Activated CD4-positive, alpha-beta T cell treated with anti-CD3 and anti-CD28 coated beads, Interleukin-2, amount 10 ng/mL, durations not matched to agents 24 days and 14 days (primary cell): Measurements from ENCODE around the gene LTBP1. TPM values are rescaled to one million over a fixed set of nuclear protein-coding genes. Genes with fewer than 3 reads are reported as not detected.
"Not testable (repeated sequence)": the region's sequence is repeated elsewhere in the genome, so short reads cannot be mapped to it uniquely, and the experiment has no call there.

ENCODE experiments used
- DNase-seq: peaks from one replicate; pipeline ENCODE4 v3.0.0; 2022
- H3K27ac Mint-ChIP-seq: one replicate; pipeline ENCODE4 v1.8.0; 2022; ENCODE audit warnings: mild to moderate bottlenecking, mixed read lengths
- H3K27me3 Mint-ChIP-seq: one replicate; pipeline ENCODE4 v1.8.0; 2022; ENCODE audit warnings: mixed read lengths
- H3K36me3 Mint-ChIP-seq: one replicate; pipeline ENCODE4 v1.8.0; 2022; ENCODE audit warnings: low read depth, mild to moderate bottlenecking, mixed read lengths
- H3K4me1 Mint-ChIP-seq: one replicate; pipeline ENCODE4 v1.8.0; 2021; ENCODE audit warnings: mixed read lengths
- H3K4me3 Mint-ChIP-seq: one replicate; pipeline ENCODE4 v1.8.0; 2022; ENCODE audit warnings: mild to moderate bottlenecking, moderate library complexity, mixed read lengths
- H3K9me3 Mint-ChIP-seq: one replicate; pipeline ENCODE4 v1.8.0; 2021; ENCODE audit warnings: mixed read lengths
- intact Hi-C: fragments of 100-400 bp; cut with micrococcal nuclease; formaldehyde crosslinking; loops from one replicate; pipeline ENCODE4 v1.15.1; 2023
- total RNA-seq: library from RNA; stranded (reverse); gene quantifications from 2 replicates; pipeline ENCODE4 v1.2.3, GENCODE V29; 2022

Gene LTBP1
- total RNA-seq, 1 donor from 2014 or later: 0.21 TPM

- no peaks in the 10 kb centered on the region for H3K36me3 Mint-ChIP-seq
- peaks cover 14% of the 10 kb centered on the region for H3K27me3 Mint-ChIP-seq
- H3K27ac Mint-ChIP-seq: no peak overlapping the region
- DNase-seq: no peak
- H3K4me3 Mint-ChIP-seq: no peak overlapping the region
- no peaks in the 10 kb centered on the region for H3K9me3 Mint-ChIP-seq
- no peaks in the 10 kb centered on the region for H3K4me1 Mint-ChIP-seq
- intact Hi-C loops: no loop called here
Measured at GRCh38 chr2:32960647-32961403, 14.1 kb downstream of the LTBP1 start.

- Mint-ChIP-seq H3K9me3 (no peaks in the 10 kb centered on the region), H3K27me3 (peaks cover 18% of the 10 kb centered on the region), H3K36me3 (no peaks in the 10 kb centered on the region), H3K4me3 (no peak overlapping the region), H3K4me1 (no peaks in the 10 kb centered on the region), H3K27ac (no peak overlapping the region)
- intact Hi-C loops: no loop called here
- no peak for DNase-seq
Measured at GRCh38 chr2:32962690-32963089, 15.9 kb downstream of the LTBP1 start.

GRCh38 chr2:32963941-32964340, 17.2 kb downstream of the LTBP1 start:
- no peaks in the 10 kb centered on the region for H3K36me3 Mint-ChIP-seq
- H3K27ac Mint-ChIP-seq: no peak overlapping the region
- no peaks in the 10 kb centered on the region for H3K4me1 Mint-ChIP-seq
- no peak for DNase-seq
- H3K9me3 Mint-ChIP-seq: no peaks in the 10 kb centered on the region
- H3K4me3 Mint-ChIP-seq: no peak overlapping the region
- intact Hi-C loops: no loop called here
- peaks cover 14% of the 10 kb centered on the region for H3K27me3 Mint-ChIP-seq

- intact Hi-C loops: no loop called here
- H3K27ac Mint-ChIP-seq: no peak overlapping the region
- no peaks in the 10 kb centered on the region for H3K9me3 Mint-ChIP-seq
- peaks cover 14% of the 10 kb centered on the region for H3K27me3 Mint-ChIP-seq
- H3K4me3 Mint-ChIP-seq: no peak overlapping the region
- no peaks in the 10 kb centered on the region for H3K4me1 Mint-ChIP-seq
- no peak for DNase-seq
- no peaks in the 10 kb centered on the region for H3K36me3 Mint-ChIP-seq
Measured at GRCh38 chr2:32965523-32966171, 18.9 kb downstream of the LTBP1 start.

GRCh38 chr2:32969444-32970162, 22.9 kb downstream of the LTBP1 start:
- DNase-seq: no peak
- Mint-ChIP-seq H3K4me1 (no peaks in the 10 kb centered on the region), H3K36me3 (no peaks in the 10 kb centered on the region), H3K27me3 (peaks cover 19% of the 10 kb centered on the region), H3K4me3 (no peak overlapping the region), H3K9me3 (peaks cover 12% of the 10 kb centered on the region), H3K27ac (no peak overlapping the region)
- intact Hi-C loops: no loop called here

GRCh38 chr2:32973772-32974171, 27.0 kb downstream of the LTBP1 start:
- H3K4me1 Mint-ChIP-seq, H3K4me3 Mint-ChIP-seq, H3K27ac Mint-ChIP-seq, DNase-seq, H3K36me3 Mint-ChIP-seq, intact Hi-C loops, H3K27me3 Mint-ChIP-seq: not testable (repeated sequence)
- peaks cover 21% of the 10 kb centered on the region for H3K9me3 Mint-ChIP-seq

- intact Hi-C loops: no loop called here
- DNase-seq: no peak
- no peaks in the 10 kb centered on the region for H3K4me1 Mint-ChIP-seq
- peaks cover 17% of the 10 kb centered on the region for H3K27me3 Mint-ChIP-seq
- H3K4me3 Mint-ChIP-seq: no peak overlapping the region
- no peaks in the 10 kb centered on the region for H3K36me3 Mint-ChIP-seq
- no peak overlapping the region for H3K27ac Mint-ChIP-seq
- peaks cover 21% of the 10 kb centered on the region for H3K9me3 Mint-ChIP-seq
Measured at GRCh38 chr2:32976409-32977063, 29.8 kb downstream of the LTBP1 start.

GRCh38 chr2:32977228-32977758, 30.5 kb downstream of the LTBP1 start:
- H3K27me3 Mint-ChIP-seq: peaks cover 15% of the 10 kb centered on the region

GRCh38 chr2:32981612-32982011, 34.9 kb downstream of the LTBP1 start:
- no peaks in the 10 kb centered on the region for H3K4me1 Mint-ChIP-seq
- intact Hi-C loops: no loop called here
- no peaks in the 10 kb centered on the region for H3K9me3 Mint-ChIP-seq
- H3K27ac Mint-ChIP-seq: no peak overlapping the region
- H3K4me3 Mint-ChIP-seq: no peak overlapping the region
- DNase-seq: no peak
- no peaks in the 10 kb centered on the region for H3K36me3 Mint-ChIP-seq
- peaks cover 10% of the 10 kb centered on the region for H3K27me3 Mint-ChIP-seq

More at GRCh38 chr2:32977228-32977758, 30.5 kb downstream of the LTBP1 start:
- intact Hi-C loops: no loop called here
- no peaks in the 10 kb centered on the region for H3K4me1 Mint-ChIP-seq
- H3K27ac Mint-ChIP-seq: no peak overlapping the region
- peaks cover 21% of the 10 kb centered on the region for H3K9me3 Mint-ChIP-seq
- no peaks in the 10 kb centered on the region for H3K36me3 Mint-ChIP-seq
- no peak for DNase-seq
- no peak overlapping the region for H3K4me3 Mint-ChIP-seq

- H3K9me3 Mint-ChIP-seq, H3K4me3 Mint-ChIP-seq, H3K4me1 Mint-ChIP-seq, DNase-seq, H3K27ac Mint-ChIP-seq, H3K36me3 Mint-ChIP-seq, intact Hi-C loops, H3K27me3 Mint-ChIP-seq: not testable (repeated sequence)
Measured at GRCh38 chr2:32983193-32983924, 36.6 kb downstream of the LTBP1 start.

GRCh38 chr2:32986480-32986879, 39.7 kb downstream of the LTBP1 start:
- Mint-ChIP-seq H3K27ac (no peak overlapping the region), H3K9me3 (no peaks in the 10 kb centered on the region), H3K4me1 (no peaks in the 10 kb centered on the region), H3K27me3 (no peaks in the 10 kb centered on the region), H3K4me3 (no peak overlapping the region), H3K36me3 (no peaks in the 10 kb centered on the region)
- no peak for DNase-seq
- intact Hi-C loops: no loop called here

GRCh38 chr2:32988525-32988924, 41.8 kb downstream of the LTBP1 start:
- H3K27ac Mint-ChIP-seq: no peak overlapping the region
- no peaks in the 10 kb centered on the region for H3K36me3 Mint-ChIP-seq
- intact Hi-C loops: no loop called here
- no peaks in the 10 kb centered on the region for H3K27me3 Mint-ChIP-seq
- no peaks in the 10 kb centered on the region for H3K4me1 Mint-ChIP-seq
- H3K9me3 Mint-ChIP-seq: no peaks in the 10 kb centered on the region
- no peak for DNase-seq
- H3K4me3 Mint-ChIP-seq: no peak overlapping the region

GRCh38 chr2:32990556-32990955, 43.8 kb downstream of the LTBP1 start:
- Mint-ChIP-seq H3K4me1 (no peaks in the 10 kb centered on the region), H3K9me3 (no peaks in the 10 kb centered on the region), H3K27me3 (no peaks in the 10 kb centered on the region), H3K4me3 (no peak overlapping the region), H3K36me3 (no peaks in the 10 kb centered on the region), H3K27ac (no peak overlapping the region)
- intact Hi-C loops: no loop called here
- DNase-seq: no peak
